HG03439 (cell line): Measurements from ENCODE around the gene CSH1.
"Not testable (repeated sequence)": the region's sequence is repeated elsewhere in the genome, so short reads cannot be mapped to it uniquely, and the experiment has no call there.

ENCODE experiments used
- ATAC-seq: cut with Tn5 transposase; IDR thresholded peaks from one replicate; pipeline ENCODE4 v1.9.1; 2021; ENCODE audit warnings: mild to moderate bottlenecking, moderate library complexity; ENCODE audit not compliant: unreplicated experiment

The CSH1 gene

DNA sequence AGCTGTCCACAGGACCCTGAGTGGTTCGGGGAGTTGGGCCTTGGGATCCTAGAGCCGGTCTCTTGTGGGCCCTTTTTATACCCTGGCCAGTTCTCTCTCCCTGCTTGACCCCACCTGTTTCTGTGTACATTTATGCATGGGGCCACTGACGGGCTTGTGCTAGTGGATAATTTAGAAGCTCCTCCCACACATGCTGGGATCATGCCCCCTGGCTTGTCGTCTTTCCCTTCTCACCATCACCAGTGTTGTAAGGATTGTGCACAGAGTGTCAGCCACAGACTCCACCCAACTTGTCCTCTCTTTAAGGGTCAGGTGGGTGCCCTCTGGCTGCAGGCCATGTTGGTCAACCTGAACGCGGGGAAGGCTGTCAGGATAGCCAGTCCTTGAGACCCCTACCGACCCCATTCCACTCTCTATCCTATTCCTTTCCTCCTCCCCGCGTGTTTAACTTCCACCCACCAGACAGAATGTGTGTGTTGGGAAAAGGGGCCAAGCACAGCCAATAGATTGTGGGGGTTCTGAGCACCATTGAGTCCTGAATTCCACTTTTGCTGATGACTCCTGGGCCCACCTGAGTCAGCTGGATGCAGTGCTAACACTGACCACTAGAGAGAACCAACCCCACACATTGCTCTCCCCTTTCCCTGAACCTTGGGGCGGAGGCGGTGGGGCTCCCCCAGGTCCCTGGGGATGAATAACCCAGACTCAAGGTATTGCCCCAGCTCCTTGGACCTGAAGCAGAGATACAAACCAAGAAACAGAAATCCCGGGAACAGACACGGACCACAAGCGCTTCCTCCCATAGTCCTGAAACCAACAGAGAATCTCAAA, at the start of gene CSH1:
TSS of gene CSH1 (minus strand) at position 51 of the 831 bp plus-strand sequence. CDS start 63 bp downstream, outside the sequence.
- ATAC-seq, result not testable (repeated sequence)

- ATAC-seq, result peak; percentile 8
Measured at GRCh38 chr17:63945784-63946439, 49.5 kb upstream of the CSH1 start.

- no peak for ATAC-seq
Measured at GRCh38 chr17:63944736-63945499, 48.5 kb upstream of the CSH1 start.

- ATAC-seq, result no peak
Measured at GRCh38 chr17:63943745-63944144, 47.4 kb upstream of the CSH1 start.

DNA sequence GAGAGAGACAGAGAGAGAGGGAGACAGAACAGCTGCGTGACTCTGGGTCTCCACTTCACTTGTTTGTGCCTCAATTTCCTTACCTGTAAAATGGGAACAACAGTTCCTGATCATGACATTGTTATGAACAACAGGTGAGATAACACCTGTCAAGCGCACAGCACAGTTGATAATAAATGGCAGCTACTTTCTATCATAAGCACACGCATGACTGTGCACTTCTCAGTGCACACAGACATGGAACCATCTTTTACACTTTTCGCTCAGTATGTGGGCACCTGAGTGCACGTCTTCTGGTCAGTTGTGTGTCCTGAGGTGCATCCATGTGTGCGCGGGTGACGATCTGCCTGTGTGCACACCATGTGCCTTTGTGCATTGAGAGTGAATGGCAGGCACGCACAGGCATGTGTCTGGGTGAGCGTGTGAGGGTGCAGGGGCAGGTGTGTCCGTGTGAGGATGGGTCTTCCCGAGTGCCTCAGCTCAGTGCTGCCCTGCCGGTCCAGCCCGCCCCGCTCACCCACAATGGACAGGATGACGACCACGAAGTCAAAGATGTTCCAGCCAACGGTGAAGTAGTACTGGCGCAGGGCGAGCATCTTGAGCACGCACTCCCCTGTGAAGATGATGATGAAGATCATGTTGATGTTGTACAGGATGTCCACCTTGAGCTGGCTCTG, 46.1 kb upstream of the CSH1 start:
- no peak for ATAC-seq

GRCh38 chr17:63941751-63942150, 45.4 kb upstream of the CSH1 start:
- ATAC-seq, result no peak

DNA sequence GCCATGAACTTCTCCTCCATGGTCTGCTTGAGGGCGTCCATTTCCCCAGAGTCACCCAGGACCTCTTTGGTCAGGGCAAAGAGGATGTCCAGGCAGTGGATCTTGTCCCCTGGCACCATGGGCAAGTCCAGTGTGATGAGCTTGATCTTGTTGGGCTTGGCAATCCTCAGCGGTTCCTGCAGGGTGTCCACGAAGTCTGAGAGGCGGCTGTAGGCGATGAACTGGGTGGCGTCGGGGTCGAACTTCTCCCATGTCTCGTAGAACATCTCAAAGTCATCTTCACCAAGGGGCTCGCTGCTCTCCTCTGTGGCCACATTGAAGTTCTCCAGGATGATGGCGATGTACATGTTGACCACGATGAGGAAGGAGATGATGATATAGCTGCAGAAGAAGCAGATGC, 44.8 kb upstream of the CSH1 start:
- no peak for ATAC-seq

- no peak for ATAC-seq
Measured at GRCh38 chr17:63940584-63940983, 44.2 kb upstream of the CSH1 start.

- no peak for ATAC-seq
Measured at GRCh38 chr17:63939884-63940283, 43.5 kb upstream of the CSH1 start.

DNA sequence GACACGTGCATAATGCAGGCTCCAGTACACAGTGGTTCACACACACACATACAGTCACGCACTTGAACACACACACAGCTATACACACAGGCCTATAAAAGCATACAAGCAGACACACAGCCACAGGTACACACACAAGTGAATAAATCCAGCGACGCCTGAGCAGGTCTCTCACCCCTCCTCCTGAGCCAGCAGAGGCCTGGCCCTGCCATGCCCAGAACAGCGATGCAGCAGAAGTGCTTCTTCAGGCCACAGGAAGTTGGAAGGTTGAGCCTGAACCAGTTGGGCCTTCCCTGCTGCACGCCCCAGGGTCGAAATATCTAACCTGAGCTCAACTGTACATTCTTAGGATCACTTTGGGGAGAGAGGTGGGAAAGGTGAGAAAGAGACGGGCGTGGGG, 43.0 kb upstream of the CSH1 start:
- no peak for ATAC-seq

DNA sequence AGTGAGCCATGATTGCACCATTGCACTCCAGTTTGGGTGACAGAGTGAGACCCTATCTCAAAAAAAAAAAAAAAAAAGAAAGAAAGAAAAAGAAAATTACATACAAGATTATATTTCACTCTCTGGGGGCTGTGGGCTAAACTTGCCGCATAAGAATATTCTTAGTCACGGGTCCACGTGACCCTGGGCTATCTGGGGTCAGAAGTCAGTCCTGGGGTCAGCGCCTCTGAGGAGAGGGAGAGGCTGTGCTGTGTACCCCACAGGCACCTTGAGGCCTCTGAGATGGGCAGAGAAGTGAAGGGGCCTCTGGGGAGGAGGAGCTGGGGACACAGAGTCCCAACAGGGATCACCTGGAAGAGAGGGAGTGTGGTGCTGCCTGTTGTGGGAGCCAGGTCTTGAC, 41.5 kb upstream of the CSH1 start:
- ATAC-seq, result no peak

GRCh38 chr17:63937319-63937718, 40.9 kb upstream of the CSH1 start:
- no peak for ATAC-seq

GRCh38 chr17:63934183-63935112, 38.1 kb upstream of the CSH1 start:
- ATAC-seq, result no peak

GRCh38 chr17:63933598-63933997, 37.2 kb upstream of the CSH1 start:
- ATAC-seq, result no peak

DNA sequence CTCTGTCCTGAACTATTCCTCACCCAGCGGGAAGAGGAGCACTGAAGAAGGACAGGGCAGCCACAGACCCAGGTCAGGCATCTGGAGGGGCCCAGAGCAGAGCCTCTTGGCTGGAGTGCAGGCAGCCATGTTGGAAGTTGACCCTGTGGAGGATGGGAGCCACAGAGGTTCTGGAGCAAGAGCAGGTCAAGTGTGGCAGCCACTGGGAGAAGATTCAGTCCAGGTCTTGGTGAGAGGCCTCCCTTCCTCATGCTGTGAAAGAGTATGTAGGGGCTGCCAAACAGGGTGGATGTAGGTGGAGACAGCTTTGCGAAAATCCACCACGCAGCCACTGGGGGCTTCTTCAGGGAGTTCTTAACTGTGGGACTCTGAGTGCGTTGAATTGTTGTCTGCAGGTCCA, 36.3 kb upstream of the CSH1 start:
- ATAC-seq, result no peak

GRCh38 chr17:63931981-63932561, 35.7 kb upstream of the CSH1 start, which contains the start of gene CD79B:
Gene CD79B, minus strand, starts transcription at chr17:63932331. Its CDS starts 70 bp downstream, at chr17:63932261.
- peak; percentile 76 for ATAC-seq

- ATAC-seq, result no peak
Measured at GRCh38 chr17:63930951-63931575, 34.7 kb upstream of the CSH1 start.

DNA sequence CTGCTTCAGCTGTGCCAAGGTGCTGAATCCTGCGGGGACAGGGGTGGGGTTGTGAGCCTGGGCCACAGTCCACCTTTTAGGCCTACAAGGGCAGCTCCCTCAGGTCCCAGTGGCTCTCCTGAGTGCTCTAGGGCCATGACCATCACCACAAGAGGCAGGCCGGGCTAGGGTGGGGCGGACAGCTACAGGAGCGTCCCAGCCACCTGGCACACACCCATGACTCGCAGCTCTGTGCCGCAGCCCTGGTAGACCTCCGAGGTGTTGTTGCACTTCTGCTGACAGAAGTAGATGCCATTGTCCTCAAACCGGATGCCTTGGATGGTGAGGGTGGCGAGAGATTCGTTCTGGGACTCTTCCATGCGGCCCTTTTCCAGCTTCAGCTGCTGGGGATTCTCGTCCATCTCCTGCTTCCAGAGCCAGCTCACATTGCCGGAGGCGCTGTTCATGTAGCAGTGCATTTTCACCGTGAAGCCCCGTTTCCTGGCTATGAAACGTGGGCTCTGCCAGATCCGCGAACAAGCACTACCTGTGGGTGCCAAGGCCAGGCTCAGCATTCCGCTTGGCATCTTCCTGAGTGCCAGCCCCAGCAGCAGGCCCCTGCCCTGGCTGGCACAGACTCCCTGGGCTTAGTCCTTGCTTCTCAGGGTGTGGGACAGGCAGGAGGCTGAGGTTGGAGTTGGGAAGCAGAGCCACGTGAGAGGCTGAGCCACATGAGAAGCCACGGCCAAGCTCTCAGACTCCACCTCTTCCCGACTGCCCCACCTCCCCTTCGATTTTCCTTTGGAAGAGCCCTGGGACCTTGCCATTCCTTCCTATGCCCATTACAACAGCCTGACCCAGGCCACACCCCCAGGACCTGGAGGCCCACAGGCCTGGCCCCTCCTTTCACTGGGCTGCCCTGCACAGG, 33.7 kb upstream of the CSH1 start:
- ATAC-seq, result no peak
